WTC11 (cell line): ENCODE data around the gene LGALSL.

ENCODE experiments used
- IRF2 ChIP-seq: sonication (generic); formaldehyde crosslinking; IDR thresholded peaks from 2 replicates; pipeline ENCODE4 v1.8.0; 2022; ENCODE audit warnings: low read depth, missing genetic modification reagents, borderline replicate concordance
- JUN ChIP-seq: sonication (generic); formaldehyde crosslinking; IDR thresholded peaks from 2 replicates; pipeline ENCODE4 v1.8.0; 2023; ENCODE audit warnings: mild to moderate bottlenecking, missing genetic modification reagents
- NFATC4 ChIP-seq: fragments of 250-450 bp; sonication (Bioruptor Pico); IDR thresholded peaks from 2 replicates; pipeline ENCODE4 v1.9.0; 2021; ENCODE audit warnings: mild to moderate bottlenecking
- SP1 ChIP-seq: sonication (generic); formaldehyde crosslinking; conservative IDR thresholded peaks from 2 replicates; pipeline ENCODE4 v1.8.1; 2022; ENCODE audit warnings: missing genetic modification reagents
- ZBTB21 ChIP-seq: sonication (generic); formaldehyde crosslinking; IDR thresholded peaks from 2 replicates; pipeline ENCODE4 v1.8.1; 2023; ENCODE audit warnings: mild to moderate bottlenecking, missing genetic modification reagents, borderline replicate concordance
- TF ChIP-seq, protein P1 (sequence below): fragments of 200-600 bp; IDR thresholded peaks from 2 replicates; pipeline ENCODE4 v1.8.0; 2022; ENCODE audit warnings: antibody characterized with exemption
- TF ChIP-seq, protein P2 (sequence below): sonication (generic); formaldehyde crosslinking; conservative IDR thresholded peaks from 2 replicates; pipeline ENCODE4 v1.8.1; 2023; ENCODE audit warnings: mild to moderate bottlenecking, low read depth, missing genetic modification reagents, moderate library complexity
- TF ChIP-seq, protein P3 (sequence below): sonication (generic); formaldehyde crosslinking; IDR thresholded peaks from 2 replicates; pipeline ENCODE4 v1.8.0; 2023; ENCODE audit warnings: missing genetic modification reagents

DNA sequence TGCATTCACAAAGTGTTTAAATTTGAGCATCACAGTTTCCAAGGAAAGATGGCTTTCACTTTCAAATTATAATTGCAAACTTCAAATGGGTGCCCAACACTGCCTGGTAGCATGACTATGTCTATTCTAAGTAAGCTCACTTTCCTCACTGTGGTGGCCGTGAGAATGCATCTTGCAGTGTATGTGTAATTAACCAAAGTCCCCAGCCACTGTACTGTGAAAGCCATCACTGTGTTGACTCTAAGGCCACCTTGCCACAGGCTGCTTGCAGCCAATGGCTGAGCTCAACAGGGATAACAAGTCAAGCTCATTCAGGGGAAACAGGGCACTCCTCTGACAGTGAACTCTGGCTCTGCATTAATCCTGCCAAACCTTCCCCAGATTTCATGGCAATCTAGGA is 43.3 kb upstream of the LGALSL start:
- no peak for TF ChIP-seq JUN (CRISPR knock-in tag)
- TF ChIP-seq, protein P1, sequence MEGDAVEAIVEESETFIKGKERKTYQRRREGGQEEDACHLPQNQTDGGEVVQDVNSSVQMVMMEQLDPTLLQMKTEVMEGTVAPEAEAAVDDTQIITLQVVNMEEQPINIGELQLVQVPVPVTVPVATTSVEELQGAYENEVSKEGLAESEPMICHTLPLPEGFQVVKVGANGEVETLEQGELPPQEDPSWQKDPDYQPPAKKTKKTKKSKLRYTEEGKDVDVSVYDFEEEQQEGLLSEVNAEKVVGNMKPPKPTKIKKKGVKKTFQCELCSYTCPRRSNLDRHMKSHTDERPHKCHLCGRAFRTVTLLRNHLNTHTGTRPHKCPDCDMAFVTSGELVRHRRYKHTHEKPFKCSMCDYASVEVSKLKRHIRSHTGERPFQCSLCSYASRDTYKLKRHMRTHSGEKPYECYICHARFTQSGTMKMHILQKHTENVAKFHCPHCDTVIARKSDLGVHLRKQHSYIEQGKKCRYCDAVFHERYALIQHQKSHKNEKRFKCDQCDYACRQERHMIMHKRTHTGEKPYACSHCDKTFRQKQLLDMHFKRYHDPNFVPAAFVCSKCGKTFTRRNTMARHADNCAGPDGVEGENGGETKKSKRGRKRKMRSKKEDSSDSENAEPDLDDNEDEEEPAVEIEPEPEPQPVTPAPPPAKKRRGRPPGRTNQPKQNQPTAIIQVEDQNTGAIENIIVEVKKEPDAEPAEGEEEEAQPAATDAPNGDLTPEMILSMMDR, result no peak
- TF ChIP-seq, protein P2, sequence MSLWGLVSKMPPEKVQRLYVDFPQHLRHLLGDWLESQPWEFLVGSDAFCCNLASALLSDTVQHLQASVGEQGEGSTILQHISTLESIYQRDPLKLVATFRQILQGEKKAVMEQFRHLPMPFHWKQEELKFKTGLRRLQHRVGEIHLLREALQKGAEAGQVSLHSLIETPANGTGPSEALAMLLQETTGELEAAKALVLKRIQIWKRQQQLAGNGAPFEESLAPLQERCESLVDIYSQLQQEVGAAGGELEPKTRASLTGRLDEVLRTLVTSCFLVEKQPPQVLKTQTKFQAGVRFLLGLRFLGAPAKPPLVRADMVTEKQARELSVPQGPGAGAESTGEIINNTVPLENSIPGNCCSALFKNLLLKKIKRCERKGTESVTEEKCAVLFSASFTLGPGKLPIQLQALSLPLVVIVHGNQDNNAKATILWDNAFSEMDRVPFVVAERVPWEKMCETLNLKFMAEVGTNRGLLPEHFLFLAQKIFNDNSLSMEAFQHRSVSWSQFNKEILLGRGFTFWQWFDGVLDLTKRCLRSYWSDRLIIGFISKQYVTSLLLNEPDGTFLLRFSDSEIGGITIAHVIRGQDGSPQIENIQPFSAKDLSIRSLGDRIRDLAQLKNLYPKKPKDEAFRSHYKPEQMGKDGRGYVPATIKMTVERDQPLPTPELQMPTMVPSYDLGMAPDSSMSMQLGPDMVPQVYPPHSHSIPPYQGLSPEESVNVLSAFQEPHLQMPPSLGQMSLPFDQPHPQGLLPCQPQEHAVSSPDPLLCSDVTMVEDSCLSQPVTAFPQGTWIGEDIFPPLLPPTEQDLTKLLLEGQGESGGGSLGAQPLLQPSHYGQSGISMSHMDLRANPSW, result no peak
- no peak for TF ChIP-seq SP1 (CRISPR knock-in tag)
- TF ChIP-seq ZBTB21, result no peak
- no peak for TF ChIP-seq NFATC4 (CRISPR knock-in tag)
- no peak for TF ChIP-seq IRF2
- TF ChIP-seq, protein P3, sequence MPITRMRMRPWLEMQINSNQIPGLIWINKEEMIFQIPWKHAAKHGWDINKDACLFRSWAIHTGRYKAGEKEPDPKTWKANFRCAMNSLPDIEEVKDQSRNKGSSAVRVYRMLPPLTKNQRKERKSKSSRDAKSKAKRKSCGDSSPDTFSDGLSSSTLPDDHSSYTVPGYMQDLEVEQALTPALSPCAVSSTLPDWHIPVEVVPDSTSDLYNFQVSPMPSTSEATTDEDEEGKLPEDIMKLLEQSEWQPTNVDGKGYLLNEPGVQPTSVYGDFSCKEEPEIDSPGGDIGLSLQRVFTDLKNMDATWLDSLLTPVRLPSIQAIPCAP, result no peak
